Sigmoid colon (tissue), 7 donors: ENCODE data around the gene ANXA8. TPM values are rescaled to one million over a fixed set of nuclear protein-coding genes. Genes with fewer than 3 reads are reported as not detected.
A peak's percentile ranks its signal among the peaks of the same experiment; 100 is the strongest.
"Not testable (repeated sequence)": the region's sequence is repeated elsewhere in the genome, so short reads cannot be mapped to it uniquely, and the experiment has no call there.

Experiments
- DNase-seq: peaks from one replicate; pipeline ENCODE4 v3.0.0-alpha.2; 2019
- H3K27ac ChIP-seq, 4 donors: fragments of 200-600 bp; sonication (generic); one replicate each; pipeline ENCODE4 v1.5.1; 2016 to 2019; ENCODE audit warnings: mild to moderate bottlenecking in 1 of 4
- H3K27me3 ChIP-seq, 3 donors: fragments of 200-600 bp; sonication (generic); one replicate each; pipeline ENCODE4 v1.5.1; 2019; ENCODE audit warnings: mild to moderate bottlenecking in 1 of 3
- H3K36me3 ChIP-seq, 4 donors: fragments of 200-600 bp; sonication (generic); one replicate each; pipeline ENCODE4 v1.5.1; 2016 to 2019
- H3K4me1 ChIP-seq, 4 donors: fragments of 200-600 bp; sonication (generic); one replicate each; pipeline ENCODE4 v1.5.1; 2017 to 2019
- H3K4me3 ChIP-seq, 4 donors: fragments of 200-600 bp; sonication (generic); one replicate each; pipeline ENCODE4 v1.5.1; 2017 to 2019; ENCODE audit warnings: mild to moderate bottlenecking in 2 of 4, moderate library complexity in 1 of 4
- H3K9me3 ChIP-seq, 4 donors: fragments of 200-600 bp in 3 of 4; sonication (generic) in 3 of 4; one replicate each; pipeline versions ENCODE4 v1.5.1 to v1.6.1; 2013 to 2019
- CTCF ChIP-seq, 4 experiments: fragments of 450-650 bp in 3 of 4; fragments of 200-600 bp in 1 of 4; IDR thresholded peaks; one replicate each; pipeline ENCODE4 v1.5.1; 2016 to 2019; ENCODE audit warnings: antibody characterized with exemption in 4 of 4, mild to moderate bottlenecking in 3 of 4, moderate library complexity in 2 of 4
- EP300 ChIP-seq, 4 donors: sonication (generic); formaldehyde crosslinking; IDR thresholded peaks; one replicate each; pipeline ENCODE4 v1.6.1; 2017; ENCODE audit warnings: antibody characterized with exemption in 4 of 4
- POLR2A ChIP-seq, 2 donors: fragments of 450-650 bp; IDR thresholded peaks; one replicate each; pipeline ENCODE4 v1.6.1; 2016; ENCODE audit warnings: antibody characterized with exemption in 2 of 2, mild to moderate bottlenecking in 2 of 2, moderate library complexity in 2 of 2
- POLR2AphosphoS5 ChIP-seq, 4 donors: sonication (generic); formaldehyde crosslinking; IDR thresholded peaks; one replicate each; pipeline ENCODE4 v1.6.1; 2017; ENCODE audit warnings: antibody characterized with exemption in 4 of 4
- WGBS, 2 donors: extraction: QIAGEN DNeasy Blood & Tissue Kit; methylation state at CpG; one replicate each; pipeline ENCODE4 v1.1.7; 2013; 5-methylcytosine and 5-hydroxymethylcytosine counted together
- intact Hi-C: fragments of 100-400 bp; cut with DNase I; formaldehyde crosslinking; loops from one replicate; pipeline ENCODE4 v1.15.1; 2023
- polyA plus RNA-seq, 3 donors: library from polyadenylated mRNA; stranded (reverse); fragments of 200-250 nt; gene quantifications; one replicate each; pipeline ENCODE4 v1.2.3, GENCODE V29; 2013
- total RNA-seq, 4 donors: library from RNA; depleted of rRNA; stranded (reverse); fragments of >200 nt; gene quantifications; one replicate each; pipeline ENCODE4 v1.1.0, GENCODE V29; 2016
- donor health status: healthy with polysubstance abuse.
- donor health status: Bipolar disorder and iron deficiency.
- donor health status: healthy.

ANXA8 gene
- total and polyA plus RNA-seq, 7 donors, result 0.12 to 0.60 (median 0.36) TPM; not detected in 2

- H3K9me3 ChIP-seq, H3K27me3 ChIP-seq, H3K36me3 ChIP-seq, intact Hi-C loops, H3K4me1 ChIP-seq, H3K27ac ChIP-seq: not testable (repeated sequence)
- peak; percentile 82 for DNase-seq
- TF ChIP-seq CTCF (IDR thresholded peaks at IDR 0.05), result peak in 1 of 4 experiments; percentile 12
- H3K4me3 ChIP-seq, result peak overlapping the region in 2 of 4 donors; percentile 14 to 23
- WGBS, 2 donors, result 2 to 3% methylated on average over 30 of the region's 37 CpGs
These were observed 22.6 kb downstream of the ANXA8 start for GRCh38 chr10:47461261-47461687.

GRCh38 chr10:47458466-47459154, 25.3 kb downstream of the ANXA8 start:
- TF ChIP-seq POLR2AphosphoS5 (IDR thresholded peaks at IDR 0.05), result no peak
- Histone ChIP-seq H3K9me3 (no peaks in the 10 kb centered on the region), H3K4me1 (no peaks in the 10 kb centered on the region), H3K27me3 (no peaks in the 10 kb centered on the region), H3K36me3 (no peaks in the 10 kb centered on the region), H3K27ac (no peak overlapping the region), H3K4me3 (no peak overlapping the region)
- intact Hi-C loops, result no loop called here
- no peak for DNase-seq
- WGBS, 2 donors, result 75 to 77% methylated on average over 4 of the region's 4 CpGs

- Histone ChIP-seq H3K4me1 (no peaks in the 10 kb centered on the region), H3K36me3 (no peaks in the 10 kb centered on the region), H3K9me3 (no peaks in the 10 kb centered on the region), H3K27me3 (no peaks in the 10 kb centered on the region), H3K4me3 (no peak overlapping the region), H3K27ac (no peak overlapping the region)
- intact Hi-C loops, result no loop called here
- no peak for DNase-seq
- TF ChIP-seq POLR2A (IDR thresholded peaks at IDR 0.05), result no peak
- no peak for TF ChIP-seq CTCF (IDR thresholded peaks at IDR 0.05)
- no peak for TF ChIP-seq EP300 (IDR thresholded peaks at IDR 0.05)
- no peak for TF ChIP-seq POLR2AphosphoS5 (IDR thresholded peaks at IDR 0.05)
- 77 to 90% methylated on average over 1 of the region's 1 CpG for WGBS, 2 donors
These were observed 26.1 kb downstream of the ANXA8 start for GRCh38 chr10:47457826-47458225.

GRCh38 chr10:47457528-47457820, 26.4 kb downstream of the ANXA8 start:
- 89 to 97% methylated on average over 1 of the region's 1 CpG for WGBS, 2 donors
- no peaks in the 10 kb centered on the region for H3K36me3 ChIP-seq
- no peak overlapping the region for H3K27ac ChIP-seq
- H3K9me3 ChIP-seq, result no peaks in the 10 kb centered on the region
- no peak overlapping the region for H3K4me3 ChIP-seq
- H3K27me3 ChIP-seq, result no peaks in the 10 kb centered on the region
- intact Hi-C loops, result no loop called here
- no peaks in the 10 kb centered on the region for H3K4me1 ChIP-seq
- no peak for TF ChIP-seq EP300 (IDR thresholded peaks at IDR 0.05)
- TF ChIP-seq POLR2A (IDR thresholded peaks at IDR 0.05), result no peak
- TF ChIP-seq POLR2AphosphoS5 (IDR thresholded peaks at IDR 0.05), result no peak
- TF ChIP-seq CTCF (IDR thresholded peaks at IDR 0.05), result no peak
- no peak for DNase-seq

- intact Hi-C loops, result no loop called here
- Histone ChIP-seq H3K4me1 (no peaks in the 10 kb centered on the region), H3K36me3 (no peaks in the 10 kb centered on the region), H3K27me3 (no peaks in the 10 kb centered on the region), H3K9me3 (no peaks in the 10 kb centered on the region), H3K4me3 (no peak overlapping the region), H3K27ac (no peak overlapping the region)
- WGBS, 2 donors, result 67 to 84% methylated on average over 6 of the region's 6 CpGs
- TF ChIP-seq POLR2A (IDR thresholded peaks at IDR 0.05) (no peak), POLR2AphosphoS5 (IDR thresholded peaks at IDR 0.05) (no peak), EP300 (IDR thresholded peaks at IDR 0.05) (no peak), CTCF (IDR thresholded peaks at IDR 0.05) (no peak)
- DNase-seq, result no peak
These were observed 27.0 kb downstream of the ANXA8 start for GRCh38 chr10:47456794-47457527.
